Loucy (cell line): ENCODE results near the gene CXorf65.

ENCODE experiments used
- H2AFZ ChIP-seq: fragments of 200-600 bp; sonication (generic); 2 replicates; pipeline ENCODE4 v1.6.0; 2016; ENCODE audit warnings: antibody characterized with exemption, mild to moderate bottlenecking, low read length, moderate library complexity
- H3F3A ChIP-seq: fragments of 200-600 bp; 2 replicates; pipeline ENCODE4 v1.6.0; 2016; ENCODE audit warnings: antibody characterized with exemption, low read depth, mild to moderate bottlenecking
- H3K27me3 ChIP-seq: fragments of 200-600 bp; sonication (generic); 2 replicates; pipeline ENCODE4 v1.6.1; 2014; ENCODE audit warnings: low read length, mild to moderate bottlenecking; ENCODE audit not compliant: insufficient read depth, poor library complexity, severe bottlenecking
- H3K36me3 ChIP-seq: fragments of 200-600 bp; sonication (generic); 2 replicates; pipeline ENCODE4 v1.6.1; 2016; ENCODE audit warnings: low read length; ENCODE audit not compliant: insufficient read depth
- H3K4me1 ChIP-seq: fragments of 200-600 bp; sonication (generic); 2 replicates; pipeline ENCODE4 v1.5.1; 2014; ENCODE audit warnings: low read length, mild to moderate bottlenecking; ENCODE audit not compliant: insufficient read depth, poor library complexity, severe bottlenecking
- H3K4me2 ChIP-seq: fragments of 200-600 bp; sonication (generic); 2 replicates; pipeline ENCODE4 v1.6.0; 2014; ENCODE audit warnings: antibody characterized with exemption, low read length, low read depth, mild to moderate bottlenecking; ENCODE audit not compliant: poor library complexity, severe bottlenecking
- H3K4me3 ChIP-seq: fragments of 200-600 bp; sonication (generic); 2 replicates; pipeline ENCODE4 v1.5.1; 2014; ENCODE audit warnings: low read length, mild to moderate bottlenecking, mixed read lengths; ENCODE audit not compliant: poor library complexity, severe bottlenecking
- H3K79me2 ChIP-seq: fragments of 200-600 bp; sonication (generic); 2 replicates; pipeline ENCODE4 v1.6.1; 2014; ENCODE audit warnings: low read length; ENCODE audit not compliant: insufficient read depth
- H3K9ac ChIP-seq: fragments of 200-600 bp; sonication (generic); 2 replicates; pipeline ENCODE4 v1.6.0; 2014; ENCODE audit warnings: mild to moderate bottlenecking, low read depth, low read length, moderate library complexity; ENCODE audit not compliant: poor library complexity, severe bottlenecking
- H3K9me2 ChIP-seq: fragments of 200-600 bp; sonication (generic); replicated peaks from 2 replicates; pipeline ENCODE4 v1.6.1; 2016; ENCODE audit warnings: low read depth, low read length, mixed read lengths
- H3K9me3 ChIP-seq: fragments of 200-600 bp; sonication (generic); 2 replicates; pipeline ENCODE4 v1.6.1; 2014; ENCODE audit warnings: mild to moderate bottlenecking, antibody characterized with exemption, low read length, low read depth; ENCODE audit not compliant: insufficient read depth
- H4K20me1 ChIP-seq: fragments of 200-600 bp; sonication (generic); 2 replicates; pipeline ENCODE4 v1.6.0; 2014; ENCODE audit warnings: antibody characterized with exemption, low read length, mild to moderate bottlenecking; ENCODE audit not compliant: insufficient read depth, poor library complexity, severe bottlenecking
- CTCF ChIP-seq: fragments of 200-600 bp; sonication (generic); conservative IDR thresholded peaks from 2 replicates; pipeline ENCODE4 v1.5.1; 2014; ENCODE audit warnings: mild to moderate bottlenecking, antibody characterized with exemption, low read length
- EZH2phosphoT487 ChIP-seq: fragments of 200-600 bp; IDR thresholded peaks from 2 replicates; pipeline ENCODE4 v1.6.1; 2018; ENCODE audit warnings: antibody characterized with exemption, mild to moderate bottlenecking, moderate library complexity, borderline replicate concordance

The CXorf65 gene

GRCh38 chrX:71151366-71151765 lies 44.8 kb upstream of the CXorf65 start:
- H3K36me3 ChIP-seq, result no peaks in the 10 kb centered on the region
- H3K4me3 ChIP-seq, result no peak overlapping the region
- H3K79me2 ChIP-seq, result no peaks in the 10 kb centered on the region
- no peaks in the 10 kb centered on the region for H4K20me1 ChIP-seq
- no peak overlapping the region for H2AFZ ChIP-seq
- no peak overlapping the region for H3K9ac ChIP-seq
- H3K4me2 ChIP-seq, result no peak overlapping the region
- no peaks in the 10 kb centered on the region for H3K27me3 ChIP-seq
- no peaks in the 10 kb centered on the region for H3F3A ChIP-seq
- TF ChIP-seq EZH2phosphoT487 (no peak), CTCF (no peak)
- no peaks in the 10 kb centered on the region for H3K4me1 ChIP-seq
- H3K9me3 ChIP-seq, result no peaks in the 10 kb centered on the region
- H3K9me2 ChIP-seq, result no peaks in the 10 kb centered on the region

- Histone ChIP-seq H3K9me2 (no peaks in the 10 kb centered on the region), H3K9ac (no peak overlapping the region), H4K20me1 (no peaks in the 10 kb centered on the region), H3K9me3 (no peaks in the 10 kb centered on the region), H3F3A (no peaks in the 10 kb centered on the region), H3K79me2 (no peaks in the 10 kb centered on the region), H3K4me1 (no peaks in the 10 kb centered on the region), H3K4me3 (no peak overlapping the region), H3K4me2 (no peak overlapping the region), H3K27me3 (no peaks in the 10 kb centered on the region), H2AFZ (no peak overlapping the region), H3K36me3 (no peaks in the 10 kb centered on the region)
- no peak for TF ChIP-seq EZH2phosphoT487
- TF ChIP-seq CTCF, result no peak
Measured at GRCh38 chrX:71148278-71148663, 41.7 kb upstream of the CXorf65 start.

- H3K79me2 ChIP-seq, result no peaks in the 10 kb centered on the region
- no peak for TF ChIP-seq EZH2phosphoT487
- TF ChIP-seq CTCF, result no peak
- H3K9me2 ChIP-seq, result no peaks in the 10 kb centered on the region
- no peak overlapping the region for H2AFZ ChIP-seq
- H3K9ac ChIP-seq, result no peak overlapping the region
- H4K20me1 ChIP-seq, result no peaks in the 10 kb centered on the region
- no peaks in the 10 kb centered on the region for H3F3A ChIP-seq
- H3K36me3 ChIP-seq, result no peaks in the 10 kb centered on the region
- no peaks in the 10 kb centered on the region for H3K27me3 ChIP-seq
- H3K4me3 ChIP-seq, result no peak overlapping the region
- no peaks in the 10 kb centered on the region for H3K9me3 ChIP-seq
- no peaks in the 10 kb centered on the region for H3K4me1 ChIP-seq
- H3K4me2 ChIP-seq, result no peak overlapping the region
Measured at GRCh38 chrX:71147496-71148277, 41.1 kb upstream of the CXorf65 start.
